Activated naive CD8-positive, alpha-beta T cell treated with anti-CD3 and anti-CD28 coated beads, Interleukin-2, amount 50 U/mL, for 24 hours (primary cell): ENCODE results near the gene ZNF468.
"Not testable (repeated sequence)": the region's sequence is repeated elsewhere in the genome, so short reads cannot be mapped to it uniquely, and the experiment has no call there.

Experiments used
- ATAC-seq: fragments of 150-1000 bp; cut with Tn5 transposase; one replicate; pipeline ENCODE4 v1.10.0; 2021
- DNase-seq: peaks from one replicate; pipeline ENCODE4 v3.0.0; 2021
- H3K27ac Mint-ChIP-seq: one replicate; pipeline ENCODE4 v1.8.0; 2021; ENCODE audit warnings: mild to moderate bottlenecking, mixed read lengths
- H3K27me3 Mint-ChIP-seq: one replicate; pipeline ENCODE4 v1.8.0; 2021; ENCODE audit warnings: mixed read lengths
- H3K36me3 Mint-ChIP-seq: one replicate; pipeline ENCODE4 v1.8.0; 2021; ENCODE audit warnings: low read depth, mixed read lengths
- H3K4me1 Mint-ChIP-seq: one replicate; pipeline ENCODE4 v1.8.0; 2021; ENCODE audit warnings: mixed read lengths
- H3K4me3 Mint-ChIP-seq: one replicate; pipeline ENCODE4 v1.8.0; 2021; ENCODE audit warnings: mild to moderate bottlenecking, moderate library complexity, mixed read lengths
- H3K9me3 Mint-ChIP-seq: one replicate; pipeline ENCODE4 v1.8.0; 2021; ENCODE audit warnings: mixed read lengths

Gene ZNF468

DNA sequence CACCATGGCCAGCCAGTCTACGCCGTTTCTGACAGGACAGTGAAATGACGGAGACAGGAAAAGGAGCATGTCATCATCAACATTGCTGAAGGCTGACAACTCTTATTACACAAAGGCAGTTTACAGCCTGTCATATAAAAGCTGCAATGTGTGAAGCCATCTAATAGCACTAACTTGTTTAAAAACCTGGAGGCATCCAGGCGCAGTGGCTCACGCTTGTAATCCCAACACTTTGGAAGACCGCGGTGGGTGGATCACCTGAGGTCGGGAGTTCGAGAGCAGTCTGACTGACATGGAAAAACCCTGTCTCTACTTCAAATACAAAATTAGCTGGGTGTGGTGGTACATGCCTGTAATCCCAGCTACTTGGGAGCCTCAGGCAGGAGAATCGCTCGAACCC is 10.6 kb upstream of the ZNF468 start:
- DNase-seq, H3K27ac Mint-ChIP-seq, ATAC-seq, H3K4me1 Mint-ChIP-seq, H3K27me3 Mint-ChIP-seq, H3K4me3 Mint-ChIP-seq: not testable (repeated sequence)
- Mint-ChIP-seq H3K9me3 (peaks cover 21% of the 10 kb centered on the region), H3K36me3 (peaks cover 24% of the 10 kb centered on the region)

DNA sequence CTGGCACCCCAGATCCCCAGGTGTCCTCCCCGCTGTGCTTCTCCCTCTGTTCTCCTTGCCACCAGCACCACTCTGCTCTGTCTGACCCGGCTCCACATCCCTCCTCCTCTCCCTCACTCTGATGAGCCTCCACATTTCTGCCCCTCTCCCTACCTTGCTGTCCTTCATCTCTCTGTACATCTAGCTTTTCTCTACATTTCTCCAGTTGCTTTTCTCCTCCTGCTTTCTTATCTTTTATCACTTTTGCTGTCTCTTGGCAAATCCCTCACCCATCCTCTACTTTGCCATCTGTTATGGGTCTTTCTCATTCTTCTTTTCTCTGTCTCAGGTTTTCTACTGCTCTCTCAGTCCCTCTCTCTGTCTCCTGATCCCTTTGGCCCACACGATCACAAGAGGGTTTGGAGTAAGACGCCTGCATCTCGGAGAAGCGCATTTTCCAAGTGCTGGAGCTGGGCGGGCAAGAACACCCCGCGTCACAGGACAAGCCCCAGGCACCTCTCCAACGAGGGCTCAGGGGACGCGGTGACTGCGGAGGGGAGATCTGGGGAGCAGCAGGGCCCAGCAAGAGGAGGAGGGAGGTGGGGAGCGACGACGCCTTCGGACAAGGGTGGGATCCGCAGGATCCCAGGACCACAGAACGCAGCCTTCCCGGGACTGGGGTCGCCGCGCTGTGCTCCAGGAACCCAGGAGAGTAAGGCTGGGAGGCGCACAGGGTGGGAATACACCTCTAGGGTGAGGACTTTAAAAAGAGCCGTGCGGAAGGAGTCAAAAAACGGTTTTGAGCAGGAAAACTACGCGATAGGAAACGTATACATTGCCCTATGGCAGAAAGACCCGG is 660 bp downstream of the ZNF468 start:
- peaks cover 20% of the 10 kb centered on the region for H3K9me3 Mint-ChIP-seq
- peaks cover 45% of the 10 kb centered on the region for H3K36me3 Mint-ChIP-seq
- ATAC-seq: peak; percentile 18
- H3K4me3 Mint-ChIP-seq: peak overlapping the region; percentile 96
- H3K4me1 Mint-ChIP-seq: peaks cover 22% of the 10 kb centered on the region
- not testable (repeated sequence) for H3K27me3 Mint-ChIP-seq
- peak overlapping the region; percentile 89 for H3K27ac Mint-ChIP-seq
- peak; percentile 10 for DNase-seq

DNA sequence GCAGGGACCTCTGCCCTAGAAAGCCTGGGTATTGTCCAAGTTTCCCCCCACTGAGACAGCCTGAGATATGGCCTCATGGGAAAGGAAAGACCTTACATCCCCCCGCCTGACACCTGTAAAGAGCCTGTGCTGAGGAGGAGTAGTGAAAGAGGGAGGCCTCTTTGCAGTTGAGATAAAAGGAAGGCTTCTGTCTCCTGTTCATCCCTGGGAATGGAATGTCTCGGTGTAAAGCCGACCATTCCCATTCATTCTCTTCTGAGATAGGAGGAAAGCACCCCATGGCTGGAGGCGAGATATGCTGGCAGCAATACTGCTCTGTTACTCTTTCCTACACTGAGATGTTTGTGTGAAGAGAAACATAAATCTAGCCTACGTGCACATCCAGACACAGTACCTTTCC is 10.1 kb downstream of the ZNF468 start:
- peaks cover 95% of the 10 kb centered on the region for H3K36me3 Mint-ChIP-seq
- not testable (repeated sequence) for H3K4me1 Mint-ChIP-seq, H3K27me3 Mint-ChIP-seq, H3K4me3 Mint-ChIP-seq, ATAC-seq, DNase-seq, H3K27ac Mint-ChIP-seq
- H3K9me3 Mint-ChIP-seq: peaks cover 49% of the 10 kb centered on the region

DNA sequence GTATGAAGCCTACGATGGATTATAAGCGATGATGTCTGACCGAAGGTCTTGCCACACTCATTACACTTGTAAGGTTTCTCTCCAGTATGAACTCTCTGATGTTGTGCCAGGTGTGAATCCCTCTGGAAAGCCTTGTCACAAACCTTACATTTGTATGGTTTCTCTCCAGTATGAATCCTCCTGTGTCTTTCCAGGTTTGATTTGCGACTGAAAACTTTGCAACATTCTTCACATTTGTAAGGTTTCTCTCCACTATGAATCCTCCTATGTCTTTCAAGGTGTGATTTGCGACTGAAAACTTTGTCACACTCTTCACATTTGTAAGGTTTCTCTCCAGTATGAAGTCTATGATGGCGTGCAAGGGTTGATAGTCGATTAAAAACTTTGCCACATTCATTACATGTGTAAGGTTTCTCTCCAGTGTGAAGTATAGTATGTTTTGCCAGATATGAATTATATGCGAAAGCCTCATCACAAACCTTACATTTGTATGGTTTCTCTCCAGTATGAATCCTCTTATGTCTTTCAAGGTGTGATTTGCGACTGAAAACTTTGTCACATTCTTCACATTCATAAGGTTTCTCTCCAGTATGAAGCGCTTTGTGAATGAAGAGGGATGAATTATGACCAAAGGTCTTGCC is 16.5 kb downstream of the ZNF468 start:
- H3K27ac Mint-ChIP-seq, DNase-seq, ATAC-seq, H3K4me3 Mint-ChIP-seq, H3K4me1 Mint-ChIP-seq, H3K27me3 Mint-ChIP-seq: not testable (repeated sequence)
- peaks cover 72% of the 10 kb centered on the region for H3K9me3 Mint-ChIP-seq
- peaks cover 97% of the 10 kb centered on the region for H3K36me3 Mint-ChIP-seq

DNA sequence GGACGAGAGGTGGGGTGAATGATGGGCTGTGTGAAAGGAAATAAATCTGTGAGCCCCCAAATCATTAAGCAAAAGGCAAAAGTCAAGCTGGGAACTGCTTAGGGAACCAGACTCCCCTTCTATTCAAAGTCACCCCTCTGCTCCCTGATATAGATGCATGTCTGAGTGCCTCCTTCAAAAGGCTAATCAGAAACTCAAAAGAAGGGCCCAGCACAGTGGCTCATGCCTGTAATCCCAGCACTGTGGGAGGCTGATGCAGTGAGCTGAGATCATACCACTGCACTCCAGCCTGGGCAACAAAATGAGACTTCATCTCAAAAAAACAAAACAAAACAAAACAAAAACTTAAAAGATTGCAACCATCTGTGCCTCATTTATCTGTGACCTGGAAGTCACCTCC is 23.1 kb downstream of the ZNF468 start:
- H3K27me3 Mint-ChIP-seq, H3K4me1 Mint-ChIP-seq, DNase-seq, ATAC-seq, H3K27ac Mint-ChIP-seq, H3K4me3 Mint-ChIP-seq: not testable (repeated sequence)
- peaks cover 62% of the 10 kb centered on the region for H3K9me3 Mint-ChIP-seq
- H3K36me3 Mint-ChIP-seq: peaks cover 56% of the 10 kb centered on the region

DNA sequence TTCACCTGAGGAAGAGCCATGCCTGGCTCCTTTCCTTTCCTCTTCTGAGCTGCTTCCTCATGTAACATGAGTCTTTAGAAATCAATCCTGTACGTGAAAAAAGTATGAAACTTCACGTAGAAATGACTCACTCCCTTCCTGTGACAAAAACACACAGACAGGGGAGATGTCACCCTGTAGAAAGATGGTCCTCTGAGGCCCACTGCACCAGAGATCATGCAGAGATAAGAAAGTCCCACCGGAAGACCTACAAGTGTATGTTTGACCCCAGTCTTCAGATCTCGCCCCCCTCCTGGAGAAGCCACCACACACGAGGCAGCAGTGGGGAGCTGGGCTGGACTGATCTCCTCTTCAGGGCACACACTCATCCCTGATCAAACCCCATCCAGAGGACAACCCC is 23.9 kb downstream of the ZNF468 start:
- not testable (repeated sequence) for H3K27ac Mint-ChIP-seq, H3K4me1 Mint-ChIP-seq, DNase-seq, H3K4me3 Mint-ChIP-seq, H3K27me3 Mint-ChIP-seq, ATAC-seq
- H3K36me3 Mint-ChIP-seq: peaks cover 50% of the 10 kb centered on the region
- H3K9me3 Mint-ChIP-seq: peaks cover 60% of the 10 kb centered on the region

DNA sequence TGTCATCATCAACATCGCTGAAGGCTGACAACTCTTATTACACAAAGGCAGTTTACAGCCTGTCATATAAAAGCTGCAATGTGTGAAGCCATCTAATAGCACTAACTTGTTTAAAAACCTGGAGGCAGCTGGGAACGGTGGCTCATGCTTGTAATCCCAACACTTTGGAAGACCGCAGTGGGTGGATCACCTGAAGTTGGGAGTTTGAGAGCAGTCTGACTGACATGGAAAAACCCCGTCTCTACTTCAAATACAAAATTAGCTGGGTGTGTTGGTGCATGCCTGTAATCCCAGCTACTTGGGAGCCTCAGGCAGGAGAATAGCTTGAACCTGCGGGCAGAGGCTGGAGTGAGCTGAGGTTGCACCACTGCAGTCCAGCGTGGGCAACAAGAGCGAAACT is 27.6 kb downstream of the ZNF468 start:
- not testable (repeated sequence) for H3K27ac Mint-ChIP-seq, ATAC-seq, H3K4me3 Mint-ChIP-seq, DNase-seq, H3K27me3 Mint-ChIP-seq, H3K4me1 Mint-ChIP-seq
- H3K9me3 Mint-ChIP-seq: peaks cover 38% of the 10 kb centered on the region
- H3K36me3 Mint-ChIP-seq: peaks cover 21% of the 10 kb centered on the region

DNA sequence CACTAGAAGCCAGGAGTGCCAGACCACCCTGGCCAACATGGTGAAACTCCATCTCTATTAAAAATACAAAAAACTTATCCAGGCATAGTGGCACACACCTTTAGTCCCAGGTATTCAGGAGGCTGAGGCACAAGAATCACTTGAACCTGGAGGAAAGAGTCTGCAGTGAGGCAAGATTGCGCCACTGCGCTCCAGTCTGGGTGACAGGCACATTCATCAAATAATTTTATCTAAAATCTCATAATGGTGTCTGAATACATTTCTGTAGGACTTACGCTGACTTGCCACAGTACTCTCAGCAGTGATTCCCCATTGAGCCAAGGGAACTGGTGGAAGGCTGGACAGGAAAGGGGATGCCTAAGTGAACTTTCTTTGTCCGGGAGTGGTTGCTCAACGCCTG is 31.7 kb downstream of the ZNF468 start:
- ATAC-seq (no peak), DNase-seq (no peak)
- peaks cover 9% of the 10 kb centered on the region for H3K36me3 Mint-ChIP-seq
- H3K4me3 Mint-ChIP-seq: no peak overlapping the region
- peaks cover 26% of the 10 kb centered on the region for H3K9me3 Mint-ChIP-seq
- no peaks in the 10 kb centered on the region for H3K27me3 Mint-ChIP-seq
- H3K4me1 Mint-ChIP-seq: peaks cover 2% of the 10 kb centered on the region
- no peak overlapping the region for H3K27ac Mint-ChIP-seq

DNA sequence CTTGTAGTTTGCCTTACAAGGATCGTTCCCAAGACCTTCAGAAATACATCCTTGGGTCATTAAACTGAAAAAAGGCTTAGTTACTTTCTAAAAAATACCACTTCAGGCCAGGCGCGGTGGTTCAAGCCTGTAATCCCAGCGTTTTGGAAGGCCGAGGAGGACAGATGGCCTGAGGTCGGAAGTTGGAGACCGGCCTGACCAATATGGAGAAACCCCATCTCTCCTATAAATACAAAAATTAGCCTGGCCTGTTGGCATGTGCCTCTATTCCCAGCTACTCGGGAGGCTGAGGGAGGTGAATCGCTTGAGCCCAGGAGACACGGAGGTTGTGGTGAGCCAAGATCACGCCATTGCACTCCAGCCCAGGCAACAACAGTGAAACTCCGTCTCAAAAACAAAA is 33.7 kb downstream of the ZNF468 start:
- peaks cover 11% of the 10 kb centered on the region for H3K4me1 Mint-ChIP-seq
- H3K9me3 Mint-ChIP-seq: peaks cover 25% of the 10 kb centered on the region
- H3K27ac Mint-ChIP-seq: no peak overlapping the region
- no peak overlapping the region for H3K4me3 Mint-ChIP-seq
- H3K27me3 Mint-ChIP-seq: no peaks in the 10 kb centered on the region
- no peak for ATAC-seq
- H3K36me3 Mint-ChIP-seq: peaks cover 15% of the 10 kb centered on the region
- DNase-seq: no peak

DNA sequence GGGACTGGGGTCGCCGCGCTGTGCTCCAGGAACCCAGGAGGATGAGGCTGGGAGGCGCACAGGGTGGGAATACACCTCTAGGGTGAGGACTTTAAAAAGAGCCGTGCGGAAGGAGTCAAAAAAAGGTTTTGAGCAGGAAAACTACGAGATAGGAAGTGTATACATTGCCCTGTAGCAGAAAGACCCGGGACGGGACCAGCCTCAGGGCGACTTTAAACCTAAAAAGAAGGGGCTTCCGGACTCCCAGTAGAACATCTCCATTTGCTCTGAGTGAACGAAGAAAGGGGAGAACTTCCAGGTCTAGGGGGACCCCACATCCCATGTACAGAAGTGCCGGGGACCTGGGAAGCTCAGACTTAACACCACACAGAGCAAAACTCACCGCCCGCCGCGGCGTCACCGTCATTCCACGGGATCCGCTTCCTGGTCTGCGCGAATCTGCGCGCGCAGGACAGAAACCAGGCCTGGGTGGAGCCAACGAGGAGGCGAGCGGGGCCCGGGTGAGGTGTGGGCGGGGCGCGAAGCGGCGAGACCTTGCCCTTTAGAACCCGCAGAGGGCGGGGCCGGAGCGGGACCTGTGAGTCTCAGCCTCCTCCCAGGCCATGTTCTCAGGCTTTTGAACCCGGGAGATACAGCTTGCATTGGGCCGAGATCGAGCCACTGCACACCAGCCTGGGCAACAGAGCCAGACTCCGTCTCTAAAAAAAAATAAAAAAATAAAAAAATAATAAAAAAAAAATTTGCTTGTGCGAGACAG is 36.0 kb downstream of the ZNF468 start, which contains the start of gene ZNF28:
Gene ZNF28, minus strand, starts transcription at position 430 of the 757 bp plus-strand sequence. CDS start 3,675 bp downstream, outside the sequence.
- H3K36me3 Mint-ChIP-seq: peaks cover 35% of the 10 kb centered on the region
- peak within 1 kb of the TSS; percentile 88 for H3K27ac Mint-ChIP-seq
- ATAC-seq (peak; percentile 97), DNase-seq (peak; percentile 68)
- not testable (repeated sequence) for H3K27me3 Mint-ChIP-seq
- peak within 1 kb of the TSS; percentile 95 for H3K4me3 Mint-ChIP-seq
- peaks cover 11% of the 10 kb centered on the region for H3K4me1 Mint-ChIP-seq
- H3K9me3 Mint-ChIP-seq: peaks cover 29% of the 10 kb centered on the region

DNA sequence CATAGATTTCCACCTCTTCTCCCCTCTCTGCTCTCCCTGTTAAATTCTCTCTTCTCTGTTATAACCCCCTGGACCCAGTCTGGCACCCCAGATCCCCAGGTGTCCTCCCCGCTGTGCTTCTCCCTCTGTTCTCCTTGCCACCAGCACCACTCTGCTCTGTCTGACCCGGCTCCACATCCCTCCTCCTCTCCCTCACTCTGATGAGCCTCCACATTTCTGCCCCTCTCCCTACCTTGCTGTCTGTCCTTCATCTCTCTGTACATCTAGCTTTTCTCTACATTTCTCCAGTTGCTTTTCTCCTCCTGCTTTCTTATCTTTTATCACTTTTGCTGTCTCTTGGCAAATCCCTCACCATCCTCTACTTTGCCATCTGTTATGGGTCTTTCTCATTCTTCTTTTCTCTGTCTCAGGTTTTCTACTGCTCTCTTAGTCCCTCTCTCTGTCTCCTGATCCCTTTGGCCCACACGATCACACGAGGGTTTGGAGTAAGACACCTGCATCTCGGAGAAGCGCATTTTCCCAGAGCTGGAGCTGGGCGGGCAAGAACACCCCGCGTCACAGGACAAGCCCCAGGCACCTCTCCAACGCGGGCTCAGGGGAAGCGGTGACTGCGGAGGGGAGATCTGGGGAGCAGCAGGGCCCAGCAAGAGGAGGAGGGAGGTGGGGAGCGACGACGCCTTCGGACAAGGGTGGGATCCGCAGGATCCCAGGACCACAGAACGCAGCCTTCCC is 36.8 kb downstream of the ZNF468 start:
- Mint-ChIP-seq H3K4me3 (peak overlapping the region; percentile 95), H3K27ac (peak overlapping the region; percentile 88), H3K4me1 (peaks cover 11% of the 10 kb centered on the region), H3K36me3 (peaks cover 42% of the 10 kb centered on the region), H3K9me3 (peaks cover 29% of the 10 kb centered on the region)
- not testable (repeated sequence) for H3K27me3 Mint-ChIP-seq
- ATAC-seq (peak; percentile 20), DNase-seq (peak; percentile 13)

DNA sequence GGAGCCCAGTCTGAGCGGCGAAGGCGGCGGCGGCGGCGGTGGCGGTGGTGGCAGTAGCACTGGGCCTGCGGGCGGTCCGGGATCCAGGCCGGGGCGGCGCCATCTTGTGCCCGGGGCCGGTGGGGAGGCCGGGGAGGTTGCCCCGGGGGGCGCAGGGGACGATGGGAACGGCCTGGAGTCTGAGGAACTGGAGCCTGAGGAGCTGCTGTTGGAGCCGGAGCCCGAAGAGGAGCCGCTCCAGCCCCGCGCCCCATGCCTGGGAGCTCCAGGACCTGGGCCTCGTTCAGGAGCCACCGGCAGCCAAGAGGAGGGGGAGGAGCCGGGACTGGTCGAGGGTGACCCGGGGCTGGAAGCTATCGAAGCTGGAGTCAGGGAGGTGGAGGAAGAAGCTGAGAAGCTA is 47.6 kb downstream of the ZNF468 start:
- Mint-ChIP-seq H3K4me1 (no peaks in the 10 kb centered on the region), H3K9me3 (peaks cover 38% of the 10 kb centered on the region), H3K27me3 (no peaks in the 10 kb centered on the region), H3K27ac (no peak overlapping the region), H3K4me3 (no peak overlapping the region), H3K36me3 (peaks cover 69% of the 10 kb centered on the region)
- ATAC-seq (no peak), DNase-seq (no peak)

DNA sequence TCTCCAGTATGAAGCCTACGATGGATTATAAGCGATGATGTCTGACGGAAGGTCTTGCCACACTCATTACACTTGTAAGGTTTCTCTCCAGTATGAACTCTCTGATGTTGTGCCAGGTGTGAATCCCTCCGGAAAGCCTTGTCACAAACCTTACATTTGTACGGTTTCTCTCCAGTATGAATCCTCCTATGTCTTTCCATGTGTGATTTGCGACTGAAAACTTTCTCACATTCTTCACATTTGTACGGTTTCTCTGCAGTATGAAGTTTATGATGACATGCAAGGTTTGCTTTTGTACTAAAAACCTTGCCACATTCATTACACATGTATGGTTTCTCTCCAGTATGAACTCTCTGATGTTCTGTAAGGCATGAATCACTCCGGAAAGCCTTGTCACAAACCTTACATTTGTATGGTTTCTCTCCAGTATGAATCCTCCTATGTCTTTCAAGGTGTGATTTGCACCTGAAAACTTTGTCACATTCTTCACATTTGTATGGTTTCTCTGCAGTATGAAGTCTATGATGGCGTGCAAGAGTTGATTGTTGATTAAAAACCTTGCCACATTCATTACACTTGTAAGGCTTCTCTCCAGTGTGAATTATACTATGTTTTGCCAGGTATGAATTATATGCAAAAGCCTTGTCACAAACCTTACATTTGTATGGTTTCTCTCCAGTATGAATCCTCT is 57.3 kb downstream of the ZNF468 start:
- H3K27ac Mint-ChIP-seq, DNase-seq, ATAC-seq, H3K4me3 Mint-ChIP-seq, H3K4me1 Mint-ChIP-seq, H3K27me3 Mint-ChIP-seq: not testable (repeated sequence)
- Mint-ChIP-seq H3K9me3 (peaks cover 72% of the 10 kb centered on the region), H3K36me3 (peaks cover 87% of the 10 kb centered on the region)
